Heart right ventricle (tissue), 16 donors: Measurements from ENCODE around the gene SPATA17. TPM values are rescaled to one million over a fixed set of nuclear protein-coding genes. Genes with fewer than 3 reads are reported as not detected.

ENCODE experiments used
- ATAC-seq, 8 donors: fragments of 200-7000 bp; cut with Tn5 transposase; one replicate each; pipeline ENCODE4 v1.9.1; 2020; ENCODE audit warnings: mild to moderate bottlenecking in 8 of 8, moderate library complexity in 8 of 8, moderate number of reproducible peaks in 1 of 8
- DNase-seq, 2 donors: peaks; one replicate each; pipeline ENCODE4 v3.0.0-alpha.2; 2020
- H3K27ac ChIP-seq, 10 donors: fragments of 200-600 bp; sonication (generic) in 2 of 10; one replicate each; pipeline versions ENCODE4 v1.5.0 to v1.8.0; 2020 to 2022; ENCODE audit warnings: mild to moderate bottlenecking in 3 of 10
- H3K27me3 ChIP-seq, 7 donors: fragments of 200-600 bp; one replicate each; pipeline ENCODE4 v1.8.0; 2021 to 2022; ENCODE audit warnings: mild to moderate bottlenecking in 2 of 7
- H3K36me3 ChIP-seq, 9 donors: fragments of 200-600 bp; sonication (generic) in 1 of 9; one replicate each; pipeline versions ENCODE4 v1.5.0 to v1.8.0; 2020 to 2022; ENCODE audit warnings: mild to moderate bottlenecking in 2 of 9
- H3K4me1 ChIP-seq, 9 donors: fragments of 200-600 bp; sonication (generic) in 1 of 9; one replicate each; pipeline versions ENCODE4 v1.5.0 to v1.8.0; 2020 to 2022; ENCODE audit warnings: mild to moderate bottlenecking in 4 of 9
- H3K4me3 ChIP-seq, 10 donors: fragments of 200-600 bp; sonication (generic) in 2 of 10; one replicate each; pipeline versions ENCODE4 v1.5.0 to v1.8.0; 2020 to 2022; ENCODE audit warnings: mild to moderate bottlenecking in 7 of 10, moderate library complexity in 2 of 10
- H3K9me3 ChIP-seq, 11 donors: fragments of 200-600 bp in 10 of 11; sonication (generic) in 2 of 11; one replicate each; pipeline versions ENCODE4 v1.5.0 to v1.8.0; 2013 to 2022; ENCODE audit warnings: mild to moderate bottlenecking in 2 of 11, control low read depth in 1 of 11, moderate library complexity in 1 of 11
- WGBS, 2 donors: extraction: QIAGEN DNeasy Blood & Tissue Kit; methylation state at CpG; one replicate each; pipeline ENCODE4 v1.1.7; 2013; ENCODE audit warnings: inconsistent platforms in 1 of 2; 5-methylcytosine and 5-hydroxymethylcytosine counted together
- intact Hi-C, 10 donors: fragments of 100-400 bp; cut with DNase I; formaldehyde crosslinking; loops; one replicate each; pipeline versions ENCODE4 v1.11.1 to v1.14.2; 2022
- polyA plus RNA-seq, 2 donors: library from polyadenylated mRNA; stranded (reverse); fragments of 200-250 nt; gene quantifications; one replicate each; pipeline ENCODE4 v1.2.3, GENCODE V29; 2013
- total RNA-seq, 10 donors: library from RNA; stranded (reverse); fragmentation: NEBNext Ultra II Directional in 3 of 10; extraction: Animal tissue kit (Norgen Biotek cat#: 25700) in 3 of 10; gene quantifications; one replicate each; pipeline versions ENCODE4 v1.2.1 to v1.2.4, GENCODE V29; 2021 to 2023
- TF ChIP-seq, protein P1 (sequence below), 9 donors: fragments of 200-600 bp; sonication (generic) in 2 of 9; IDR thresholded peaks; one replicate each; pipeline versions ENCODE4 v1.5.0 to v1.8.0; 2021 to 2022; ENCODE audit warnings: antibody characterized with exemption in 9 of 9, mild to moderate bottlenecking in 5 of 9, moderate library complexity in 1 of 9
- donor health status: Arrhythmogenic right ventricular cardiomyopathy.
- donor health status: ischemic (EF 13 %, LVEDD 7.1; RV severe dilation, severe dysfunction).
- donor health status: healthy with polysubstance abuse.
- donor health status: DM: no; HTN: yes; CAD: no.
- donor health status: DM: no; HTN: no; CAD: no.
- donor health status: ischemic (EF 25% LVEDD 6.9; RV normal size, moderate dysfunction).
- donor health status: ischemic (EF 25% LVEDD 5.7; RV mildly dilated, moderate dysfunction).
- donor health status: healthy.
- donor health status: DM: yes; HTN: yes; CAD: no.
- donor health status: Ischemic cardiomyopathy.
- donor health status: ischemic (EF 35%, LVEDD 5.7; RV mildly dilated, moderate dysfunction).
- donor health status: nonischemic (EF 11% LVEDD 7.7; RV severe dilation, severe dysfunction).
- donor health status: DM: yes; HTN: yes; CAD: no.
- donor health status: PGD.
- donor health status: ischemic (EF 29% LVEDD 5.4; RV normal size, mild dysfunction).
- donor health status: nonischemic (EF 23%, LVEDD 6.1; RV moderate dilation, normal function).

SPATA17 gene
- total and polyA plus RNA-seq, 12 donors: 0.51 to 3.3 (median 1.3) TPM

DNA sequence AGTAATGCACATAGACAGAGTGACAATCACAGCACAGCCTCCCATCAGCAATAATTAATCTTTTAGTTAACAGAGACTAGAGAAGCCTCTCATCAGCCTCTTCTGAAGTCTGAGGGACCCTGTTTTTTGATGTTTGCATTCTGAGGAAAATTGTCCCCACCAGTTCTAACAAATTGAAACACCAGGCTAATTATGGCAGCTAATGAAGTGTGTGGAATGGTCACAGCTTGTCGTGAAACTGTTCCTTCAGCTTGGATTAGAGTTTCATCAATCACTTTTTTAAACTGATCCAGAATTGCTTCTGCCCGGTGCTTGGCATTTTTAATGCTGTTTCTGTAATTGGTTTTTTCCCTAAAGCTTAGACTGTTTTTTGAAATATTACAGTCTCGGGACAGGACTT, 208.0 kb downstream of the SPATA17 start:
- H3K27me3 ChIP-seq: no peaks in the 10 kb centered on the region
- TF ChIP-seq, protein P1, sequence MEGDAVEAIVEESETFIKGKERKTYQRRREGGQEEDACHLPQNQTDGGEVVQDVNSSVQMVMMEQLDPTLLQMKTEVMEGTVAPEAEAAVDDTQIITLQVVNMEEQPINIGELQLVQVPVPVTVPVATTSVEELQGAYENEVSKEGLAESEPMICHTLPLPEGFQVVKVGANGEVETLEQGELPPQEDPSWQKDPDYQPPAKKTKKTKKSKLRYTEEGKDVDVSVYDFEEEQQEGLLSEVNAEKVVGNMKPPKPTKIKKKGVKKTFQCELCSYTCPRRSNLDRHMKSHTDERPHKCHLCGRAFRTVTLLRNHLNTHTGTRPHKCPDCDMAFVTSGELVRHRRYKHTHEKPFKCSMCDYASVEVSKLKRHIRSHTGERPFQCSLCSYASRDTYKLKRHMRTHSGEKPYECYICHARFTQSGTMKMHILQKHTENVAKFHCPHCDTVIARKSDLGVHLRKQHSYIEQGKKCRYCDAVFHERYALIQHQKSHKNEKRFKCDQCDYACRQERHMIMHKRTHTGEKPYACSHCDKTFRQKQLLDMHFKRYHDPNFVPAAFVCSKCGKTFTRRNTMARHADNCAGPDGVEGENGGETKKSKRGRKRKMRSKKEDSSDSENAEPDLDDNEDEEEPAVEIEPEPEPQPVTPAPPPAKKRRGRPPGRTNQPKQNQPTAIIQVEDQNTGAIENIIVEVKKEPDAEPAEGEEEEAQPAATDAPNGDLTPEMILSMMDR (IDR thresholded peaks at IDR 0.05): no peak
- intact Hi-C loops: no loop called here
- no peaks in the 10 kb centered on the region for H3K36me3 ChIP-seq
- no peaks in the 10 kb centered on the region for H3K4me1 ChIP-seq
- WGBS, 2 donors: 75 to 79% methylated on average over 3 of the region's 3 CpGs
- H3K4me3 ChIP-seq: no peak overlapping the region
- H3K27ac ChIP-seq: no peak overlapping the region
- ATAC-seq: no peak
- H3K9me3 ChIP-seq: no peaks in the 10 kb centered on the region
- DNase-seq: no peak

DNA sequence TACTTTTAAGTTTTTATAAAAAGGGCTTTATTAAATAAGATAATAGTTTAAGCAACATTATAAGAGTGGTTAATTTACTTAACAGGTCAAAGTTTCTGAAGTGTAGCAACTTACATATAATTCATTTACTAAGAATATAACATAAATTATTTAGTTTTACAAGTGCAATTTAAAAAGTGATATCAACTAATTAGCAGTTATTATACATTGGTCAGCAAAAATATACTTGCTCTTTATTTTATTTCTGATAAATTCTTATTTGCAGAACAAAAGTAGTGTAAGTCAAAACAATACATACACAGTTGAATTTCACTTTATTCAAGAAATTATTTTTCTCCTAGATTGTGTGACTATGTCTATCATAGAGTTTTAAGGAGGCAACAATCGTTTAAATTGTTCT, 215.6 kb downstream of the SPATA17 start:
- H3K27me3 ChIP-seq: no peaks in the 10 kb centered on the region
- intact Hi-C loops: no loop called here

DNA sequence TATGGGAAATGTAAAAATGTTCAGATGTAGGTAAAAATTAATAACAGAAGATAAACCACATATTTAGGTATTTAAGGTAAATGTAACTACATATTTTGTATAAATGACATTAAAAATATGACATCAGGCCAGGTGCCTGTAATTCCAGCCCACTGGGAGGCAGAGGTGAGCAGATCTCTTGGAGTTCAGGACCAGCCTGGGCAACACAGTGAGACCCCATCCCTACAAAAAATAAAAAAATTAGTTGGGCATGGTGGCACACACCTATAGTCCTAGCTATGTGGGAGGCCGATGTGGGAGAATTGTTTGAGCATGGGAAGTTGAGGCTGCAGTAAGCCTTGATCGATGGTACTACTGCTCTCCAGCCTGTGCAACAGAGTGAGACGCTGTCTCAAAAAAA, 216.5 kb downstream of the SPATA17 start:
- no peaks in the 10 kb centered on the region for H3K27me3 ChIP-seq
- H3K36me3 ChIP-seq: no peaks in the 10 kb centered on the region
- no peak overlapping the region for H3K27ac ChIP-seq
- TF ChIP-seq, protein P1 (IDR thresholded peaks at IDR 0.05): no peak
- no peak overlapping the region for H3K4me3 ChIP-seq
- H3K9me3 ChIP-seq: no peaks in the 10 kb centered on the region
- intact Hi-C loops: no loop called here
- no peaks in the 10 kb centered on the region for H3K4me1 ChIP-seq
- ATAC-seq (no peak), DNase-seq (no peak)
- 93% methylated on average over 3 of the region's 3 CpGs for WGBS, 2 donors

More for the DNA sequence above, 215.6 kb downstream of the SPATA17 start:
- no peaks in the 10 kb centered on the region for H3K36me3 ChIP-seq
- no peaks in the 10 kb centered on the region for H3K9me3 ChIP-seq
- 58 to 68% methylated on average over 1 of the region's 1 CpG for WGBS, 2 donors
- H3K27ac ChIP-seq: no peak overlapping the region
- ATAC-seq: no peak
- H3K4me3 ChIP-seq: no peak overlapping the region
- no peaks in the 10 kb centered on the region for H3K4me1 ChIP-seq
- DNase-seq: no peak
- TF ChIP-seq, protein P1 (IDR thresholded peaks at IDR 0.05): no peak

DNA sequence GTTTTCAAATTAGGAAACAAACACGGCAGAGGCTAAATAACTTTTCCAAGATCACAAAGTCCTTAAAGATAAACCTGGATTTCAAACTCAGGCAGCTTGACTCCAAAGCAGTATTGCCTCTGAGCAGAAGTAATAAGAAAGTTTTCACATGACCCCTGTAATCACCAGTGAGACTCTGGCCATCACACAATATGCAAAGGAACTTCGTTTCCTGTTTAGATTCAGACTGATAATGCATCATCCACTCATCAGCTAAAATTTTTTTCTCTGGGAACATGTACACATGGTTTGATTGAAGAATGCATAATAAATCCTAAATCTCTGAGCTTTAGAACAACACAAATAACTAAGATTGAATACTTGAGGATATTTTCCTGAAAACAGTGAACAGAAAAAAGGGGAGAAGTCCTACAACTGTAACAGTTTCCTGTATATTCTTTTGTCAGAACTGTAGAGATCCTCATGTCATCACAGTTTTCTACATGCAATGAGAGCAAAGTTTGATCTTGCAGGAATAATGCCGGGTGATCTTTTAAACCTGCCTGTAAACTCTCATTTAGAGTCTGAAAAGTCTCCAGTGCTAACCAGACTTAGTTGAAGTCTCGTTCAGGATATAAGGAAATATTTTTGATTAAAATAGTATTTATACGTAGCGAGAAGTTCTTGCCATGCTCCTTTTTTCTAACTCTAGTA, 225.3 kb downstream of the SPATA17 start:
- 48 to 63% methylated on average over 6 of the region's 6 CpGs for WGBS, 2 donors
- DNase-seq (no peak), ATAC-seq (no peak)
- Histone ChIP-seq H3K36me3 (no peaks in the 10 kb centered on the region), H3K4me3 (no peak overlapping the region), H3K27me3 (no peaks in the 10 kb centered on the region), H3K4me1 (peaks cover 0 to 7% (median 0%) of the 10 kb centered on the region in 9 donors), H3K9me3 (peaks cover 0 to 15% (median 0%) of the 10 kb centered on the region in 11 donors), H3K27ac (no peak overlapping the region)
- TF ChIP-seq, protein P1 (IDR thresholded peaks at IDR 0.05): no peak
- intact Hi-C loops: no loop called here
